ENCODE data around the gene ZNF644.
"Not testable (repeated sequence)": the region's sequence is repeated elsewhere in the genome, so short reads cannot be mapped to it uniquely, and the experiment has no call there.

The ZNF644 gene

GRCh38 chr1:90925928-90926869 lies 95.6 kb downstream of the ZNF644 start:
- DNase-seq, result no peak

DNA sequence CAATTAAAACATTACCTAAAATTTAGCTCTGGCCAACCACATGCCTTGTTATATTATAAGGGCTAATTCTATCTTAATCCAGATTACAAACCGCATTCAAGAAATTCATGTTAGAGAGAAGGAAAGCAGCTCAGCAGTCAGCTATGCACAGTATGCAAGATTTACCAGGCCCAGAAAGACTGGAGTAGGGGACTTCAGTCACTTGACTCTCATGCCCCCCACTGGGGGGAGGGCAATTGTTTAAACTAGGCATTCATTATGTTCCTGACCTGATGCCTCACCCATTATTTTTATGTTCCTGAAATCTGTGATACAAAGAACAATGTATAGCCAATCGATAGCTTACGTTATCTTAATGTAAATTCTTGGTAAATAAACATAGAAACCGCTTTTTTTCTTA lies 96.9 kb downstream of the ZNF644 start:
- no peak for DNase-seq

- DNase-seq, result no peak
Measured at GRCh38 chr1:90922996-90923395, 98.8 kb downstream of the ZNF644 start.

GRCh38 chr1:90922202-90922601 lies 99.6 kb downstream of the ZNF644 start:
- DNase-seq, result no peak

- no peak for DNase-seq
Measured at GRCh38 chr1:90919900-90920299, 101.9 kb downstream of the ZNF644 start.

DNA sequence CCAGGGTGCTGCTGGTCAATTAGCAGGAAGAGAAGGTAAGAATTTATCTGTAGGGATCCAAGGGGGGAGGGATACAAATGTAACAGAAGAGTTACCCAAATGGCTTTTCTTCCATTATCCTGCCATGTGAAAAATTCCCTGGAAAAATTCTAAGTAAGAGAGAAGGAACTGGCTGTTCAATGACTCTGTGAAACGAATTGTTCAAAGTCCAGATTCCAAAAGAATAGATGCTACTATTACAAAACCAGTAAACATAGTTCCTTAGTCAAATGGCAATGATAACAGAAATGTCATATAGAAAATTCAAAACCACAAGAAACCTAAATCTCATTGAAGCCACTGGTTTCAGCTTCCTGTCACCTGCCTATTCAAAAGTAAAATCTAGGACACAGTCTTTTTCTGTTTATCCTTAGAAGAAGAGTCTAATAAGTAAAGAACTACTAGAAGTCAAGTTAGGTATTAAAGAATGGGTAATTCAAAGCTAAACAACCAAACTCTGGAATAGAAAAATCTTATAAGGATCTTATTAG lies 102.6 kb downstream of the ZNF644 start:
- DNase-seq, result no peak

DNA sequence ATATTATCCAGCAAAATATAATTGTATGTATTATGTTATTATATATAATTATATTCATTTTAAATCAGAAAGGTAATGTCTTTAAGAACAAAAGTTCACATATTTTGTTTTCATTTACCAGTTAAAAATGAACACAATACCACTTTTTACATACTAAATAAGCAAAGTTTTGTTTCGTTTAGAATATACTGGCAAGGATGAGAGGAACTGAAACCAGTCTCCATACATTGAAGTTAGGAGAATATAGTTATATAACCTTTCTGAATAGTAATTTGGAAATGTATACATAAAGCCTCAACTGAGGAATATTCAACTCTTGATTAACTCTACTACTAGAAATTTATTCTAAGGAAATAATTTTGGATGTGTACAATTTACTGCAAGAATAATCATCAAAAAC lies 110.5 kb downstream of the ZNF644 start:
- DNase-seq, result no peak

DNA sequence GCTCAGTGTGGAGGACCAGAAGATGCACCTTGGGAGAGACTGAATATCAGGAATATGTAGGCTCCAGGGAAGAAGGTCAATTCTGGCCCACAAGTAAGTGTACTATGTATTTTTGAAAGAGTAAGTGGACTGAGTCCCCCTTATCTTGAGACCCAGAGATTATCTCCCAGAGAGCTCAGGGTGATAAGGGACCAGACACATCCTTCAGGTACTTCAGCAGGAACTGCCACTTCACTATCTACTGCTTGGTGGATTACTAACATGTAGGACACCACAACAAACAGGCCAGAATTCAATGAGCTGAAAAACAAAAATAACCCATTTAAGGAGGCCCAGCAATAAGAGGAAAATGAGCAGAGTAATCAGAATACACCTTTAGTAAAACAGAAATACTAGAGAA lies 119.2 kb downstream of the ZNF644 start:
- no peak for DNase-seq

- DNase-seq, result no peak
Measured at GRCh38 chr1:90899263-90899662, 122.6 kb downstream of the ZNF644 start.

- not testable (repeated sequence) for DNase-seq
Measured at GRCh38 chr1:90893679-90894078, 128.2 kb downstream of the ZNF644 start.

- not testable (repeated sequence) for DNase-seq
Measured at GRCh38 chr1:90892884-90893283, 129.0 kb downstream of the ZNF644 start.

GRCh38 chr1:90892196-90892595 lies 129.6 kb downstream of the ZNF644 start:
- not testable (repeated sequence) for DNase-seq

DNA sequence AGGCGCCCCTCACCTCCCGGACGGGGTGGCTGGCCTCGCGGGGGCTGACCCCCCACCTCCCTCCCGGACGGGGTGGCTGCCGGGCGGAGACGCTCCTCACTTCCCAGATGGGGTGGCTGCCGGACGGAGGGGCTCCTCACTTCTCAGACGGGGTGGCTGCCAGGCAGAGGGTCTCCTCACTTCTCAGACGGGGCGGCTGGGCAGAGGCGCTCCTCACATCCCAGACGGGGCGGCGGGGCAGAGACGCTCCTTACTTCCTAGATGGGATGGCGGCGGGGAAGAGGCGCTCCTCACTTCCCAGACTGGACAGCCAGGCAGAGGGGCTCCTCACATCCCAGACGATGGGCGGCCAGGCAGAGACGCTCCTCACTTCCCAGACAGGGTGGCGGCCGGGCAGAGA lies 130.1 kb downstream of the ZNF644 start:
- not testable (repeated sequence) for DNase-seq

GRCh38 chr1:90882221-90882620 lies 139.6 kb downstream of the ZNF644 start:
- DNase-seq, result no peak

- no peak for DNase-seq
Measured at GRCh38 chr1:90881034-90881433, 140.8 kb downstream of the ZNF644 start.

GRCh38 chr1:90879281-90879680 lies 142.6 kb downstream of the ZNF644 start:
- no peak for DNase-seq

- no peak for DNase-seq
Measured at GRCh38 chr1:90876101-90876500, 145.7 kb downstream of the ZNF644 start.
